Activated CD8-positive, alpha-beta memory T cell treated with anti-CD3 and anti-CD28 coated beads for 24 hours (primary cell): ENCODE data around the gene NEIL1.
"Not testable (repeated sequence)": the region's sequence is repeated elsewhere in the genome, so short reads cannot be mapped to it uniquely, and the experiment has no call there.

ENCODE experiments used
- DNase-seq: peaks from one replicate; pipeline ENCODE4 v3.0.0-alpha.2; 2020

NEIL1 gene

DNA sequence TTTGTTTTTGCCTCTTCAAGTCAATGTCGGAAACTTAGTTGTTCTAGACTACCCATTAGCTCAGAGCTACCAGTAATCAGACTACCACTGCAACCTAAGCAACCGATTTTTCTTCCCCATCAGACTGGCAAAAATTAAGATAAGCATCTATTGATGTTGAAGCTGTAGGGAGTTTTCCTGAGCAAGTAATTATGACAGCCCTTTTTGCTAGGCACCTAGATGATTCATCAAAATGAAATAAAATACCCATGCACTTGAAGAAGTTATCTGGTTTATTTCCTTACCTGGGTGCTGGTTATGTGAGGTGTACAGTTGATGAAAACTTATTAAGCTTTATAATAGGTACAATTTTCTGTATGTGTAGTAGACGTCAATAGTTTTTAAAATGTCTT, 11.5 kb upstream of the NEIL1 start:
- DNase-seq, result no peak

- DNase-seq, result peak; percentile 94
Observed at GRCh38 chr15:75335705-75336355, 11.0 kb upstream of the NEIL1 start, which contains the start of gene COMMD4. COMMD4 (plus strand) TSS chr15:75336063; CDS start chr15:75336090, 27 bp downstream.

DNA sequence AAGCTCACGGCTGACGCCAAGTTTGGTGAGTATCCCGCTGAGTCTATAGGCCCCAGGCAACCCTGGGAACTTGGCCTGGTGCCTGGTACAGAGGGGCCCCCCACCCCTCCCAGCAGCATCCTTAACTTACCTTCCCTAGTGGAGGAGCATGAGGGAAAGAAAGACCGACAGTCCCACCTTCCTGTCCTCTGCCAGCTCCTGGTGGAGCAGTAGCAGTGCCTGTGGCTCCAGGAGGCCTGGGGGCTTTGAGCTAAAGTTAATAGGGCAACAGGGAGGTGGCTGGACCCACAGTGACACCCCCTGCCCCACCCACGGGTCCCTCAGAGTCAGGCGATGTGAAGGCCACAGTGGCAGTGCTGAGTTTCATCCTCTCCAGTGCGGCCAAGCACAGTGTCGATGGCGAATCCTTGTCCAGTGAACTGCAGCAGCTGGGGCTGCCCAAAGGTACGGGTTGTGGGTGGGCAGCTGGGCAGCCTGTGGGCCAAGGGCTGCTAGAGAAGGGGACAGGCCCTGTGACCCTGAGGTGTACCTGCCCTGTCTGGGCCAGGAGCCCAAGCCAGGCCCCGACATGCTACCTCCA, 8.1 kb upstream of the NEIL1 start:
- no peak for DNase-seq

- no peak for DNase-seq
Observed at GRCh38 chr15:75339531-75340240, 7.2 kb upstream of the NEIL1 start.

GRCh38 chr15:75342221-75342620, 4.6 kb upstream of the NEIL1 start:
- no peak for DNase-seq

DNA sequence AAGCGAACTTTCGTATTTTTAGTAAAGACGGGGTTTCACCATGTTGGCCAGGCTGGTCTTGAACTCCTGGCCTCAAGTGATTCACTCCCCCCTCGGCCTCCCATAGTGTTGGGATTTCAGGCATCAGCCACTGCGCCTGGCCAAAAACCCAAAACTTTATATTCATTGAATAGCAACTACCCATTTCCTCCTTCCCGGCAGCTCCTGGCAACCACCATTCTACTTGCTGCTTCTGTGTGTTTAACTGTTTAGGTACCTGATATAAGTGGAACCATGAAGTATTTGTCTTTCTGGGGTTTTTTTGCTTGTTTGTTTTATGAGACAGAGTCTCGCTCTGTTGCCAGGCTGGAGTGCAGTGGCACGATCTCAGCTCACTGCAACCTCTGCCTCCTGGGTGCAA, 2.9 kb upstream of the NEIL1 start:
- DNase-seq, result not testable (repeated sequence)

- peak; percentile 83 for DNase-seq
Observed at GRCh38 chr15:75347222-75348033, 589 bp downstream of the NEIL1 start.

- DNase-seq, result no peak
Observed at GRCh38 chr15:75348034-75348561, 1.3 kb downstream of the NEIL1 start.

DNA sequence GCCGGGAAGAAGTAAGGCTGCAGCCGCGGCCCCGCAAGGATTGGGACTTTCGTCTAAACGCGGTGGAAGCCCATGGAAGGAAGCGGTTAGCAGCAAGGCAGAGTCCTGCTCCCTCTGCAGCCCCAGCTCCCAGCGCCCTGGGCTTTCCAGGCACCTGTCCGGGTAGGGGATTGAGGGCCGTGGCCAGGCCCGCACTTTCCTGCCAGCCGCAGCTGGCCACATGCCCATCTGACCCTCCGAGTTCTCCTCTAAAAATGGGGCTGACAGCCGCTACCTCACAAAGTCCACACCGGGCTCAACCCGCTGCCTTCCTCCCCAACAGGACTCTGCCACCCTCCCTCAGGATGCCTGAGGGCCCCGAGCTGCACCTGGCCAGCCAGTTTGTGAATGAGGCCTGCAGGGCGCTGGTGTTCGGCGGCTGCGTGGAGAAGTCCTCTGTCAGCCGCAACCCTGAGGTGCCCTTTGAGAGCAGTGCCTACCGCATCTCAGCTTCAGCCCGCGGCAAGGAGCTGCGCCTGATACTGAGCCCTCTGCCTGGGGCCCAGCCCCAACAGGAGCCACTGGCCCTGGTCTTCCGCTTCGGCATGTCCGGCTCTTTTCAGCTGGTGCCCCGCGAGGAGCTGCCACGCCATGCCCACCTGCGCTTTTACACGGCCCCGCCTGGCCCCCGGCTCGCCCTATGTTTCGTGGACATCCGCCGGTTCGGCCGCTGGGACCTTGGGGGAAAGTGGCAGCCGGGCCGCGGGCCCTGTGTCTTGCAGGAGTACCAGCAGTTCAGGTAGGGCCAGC, 1.9 kb downstream of the NEIL1 start:
- DNase-seq, result no peak

DNA sequence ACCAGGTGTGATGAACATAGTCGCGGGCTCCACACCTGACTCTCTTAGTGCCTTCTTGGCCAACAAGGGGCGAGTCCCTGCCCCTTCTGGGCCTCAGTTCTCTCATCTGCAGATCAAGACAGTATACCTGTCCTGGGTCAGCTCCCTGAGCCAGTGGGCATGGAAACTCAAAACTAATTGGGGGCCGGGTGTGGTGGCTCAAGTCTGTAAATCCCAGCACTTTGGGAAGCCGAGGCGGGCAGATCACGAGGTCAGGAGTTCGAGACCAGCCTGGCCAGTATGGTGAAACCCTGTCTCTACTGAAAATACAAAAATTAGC, 2.5 kb downstream of the NEIL1 start:
- DNase-seq, result not testable (repeated sequence)

DNA sequence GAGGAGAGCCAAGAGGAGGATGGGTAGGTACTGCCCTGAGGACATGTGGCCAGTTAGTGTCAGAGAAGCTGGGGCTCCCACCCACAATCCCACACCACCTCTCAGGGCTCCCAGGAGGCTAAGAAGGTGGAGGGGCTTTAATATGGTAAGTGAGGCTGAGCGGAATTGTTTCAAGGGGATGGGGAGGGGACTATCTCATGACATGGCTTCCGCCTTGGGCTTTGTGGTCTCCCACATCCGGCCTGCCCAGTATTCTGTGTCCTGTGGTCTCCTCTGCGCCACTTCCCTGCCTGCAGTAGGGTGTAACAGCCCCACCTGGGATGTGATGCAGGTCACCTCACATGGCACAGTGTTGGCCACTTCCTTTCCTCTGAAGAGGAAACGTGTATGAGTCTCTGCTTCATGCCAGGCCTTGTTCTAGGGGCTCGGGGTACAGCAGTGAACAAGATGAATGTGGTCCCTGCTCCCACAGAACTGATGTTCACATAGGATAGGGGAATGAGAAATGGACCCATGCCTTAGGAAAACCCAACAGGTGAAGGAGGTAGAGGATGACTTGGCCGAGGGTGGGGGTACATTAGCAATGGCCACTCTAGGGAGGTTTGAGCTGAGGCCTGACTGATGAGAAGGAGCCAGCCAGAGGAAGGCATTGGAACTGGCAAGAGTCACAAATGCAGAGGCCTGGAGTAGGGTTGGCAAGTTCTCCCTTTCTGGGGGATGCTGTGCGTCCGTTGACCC, 3.2 kb downstream of the NEIL1 start:
- peak; percentile 82 for DNase-seq

- DNase-seq, result no peak
Observed at GRCh38 chr15:75350601-75351361, 3.9 kb downstream of the NEIL1 start.

GRCh38 chr15:75352186-75353080, 5.6 kb downstream of the NEIL1 start:
- DNase-seq, result no peak

DNA sequence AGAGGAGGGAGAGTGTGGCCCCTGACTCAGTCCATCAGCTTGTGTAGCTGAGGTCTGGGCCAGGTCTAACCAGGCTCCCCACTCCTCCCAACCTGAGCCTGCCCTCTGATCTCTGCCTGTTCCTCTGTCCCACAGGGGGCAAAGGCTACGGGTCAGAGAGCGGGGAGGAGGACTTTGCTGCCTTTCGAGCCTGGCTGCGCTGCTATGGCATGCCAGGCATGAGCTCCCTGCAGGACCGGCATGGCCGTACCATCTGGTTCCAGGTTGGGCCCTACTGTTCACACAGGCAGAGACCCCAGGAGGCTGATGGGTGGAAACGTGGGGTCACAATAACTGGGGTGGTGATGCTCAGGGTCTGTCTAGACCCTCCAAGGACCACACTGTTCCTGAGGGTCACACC, 6.8 kb downstream of the NEIL1 start:
- DNase-seq, result no peak

GRCh38 chr15:75354454-75354853, 7.6 kb downstream of the NEIL1 start:
- no peak for DNase-seq

GRCh38 chr15:75355369-75355768, 8.5 kb downstream of the NEIL1 start:
- no peak for DNase-seq

GRCh38 chr15:75356006-75356405, 9.2 kb downstream of the NEIL1 start:
- no peak for DNase-seq

DNA sequence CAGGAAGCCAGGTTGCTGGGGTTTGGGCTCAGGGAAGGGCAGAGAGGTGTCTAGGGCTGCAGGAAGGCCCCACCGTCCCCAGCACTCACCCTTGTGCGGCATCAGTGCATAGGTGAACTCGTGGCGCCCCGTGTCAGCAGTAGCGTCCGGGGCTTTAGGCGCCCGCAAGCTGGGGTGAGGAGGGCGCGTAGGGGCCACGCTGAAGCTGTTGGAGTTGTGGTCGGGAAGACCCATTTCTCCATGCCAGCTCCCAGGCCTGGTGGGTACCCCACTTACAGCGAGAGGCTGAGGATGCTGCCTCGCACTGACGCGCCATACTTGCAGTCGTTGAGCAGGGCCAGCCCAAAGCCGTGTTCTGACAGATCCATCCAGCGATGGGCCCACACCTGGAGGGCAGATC, 9.7 kb downstream of the NEIL1 start:
- no peak for DNase-seq

DNA sequence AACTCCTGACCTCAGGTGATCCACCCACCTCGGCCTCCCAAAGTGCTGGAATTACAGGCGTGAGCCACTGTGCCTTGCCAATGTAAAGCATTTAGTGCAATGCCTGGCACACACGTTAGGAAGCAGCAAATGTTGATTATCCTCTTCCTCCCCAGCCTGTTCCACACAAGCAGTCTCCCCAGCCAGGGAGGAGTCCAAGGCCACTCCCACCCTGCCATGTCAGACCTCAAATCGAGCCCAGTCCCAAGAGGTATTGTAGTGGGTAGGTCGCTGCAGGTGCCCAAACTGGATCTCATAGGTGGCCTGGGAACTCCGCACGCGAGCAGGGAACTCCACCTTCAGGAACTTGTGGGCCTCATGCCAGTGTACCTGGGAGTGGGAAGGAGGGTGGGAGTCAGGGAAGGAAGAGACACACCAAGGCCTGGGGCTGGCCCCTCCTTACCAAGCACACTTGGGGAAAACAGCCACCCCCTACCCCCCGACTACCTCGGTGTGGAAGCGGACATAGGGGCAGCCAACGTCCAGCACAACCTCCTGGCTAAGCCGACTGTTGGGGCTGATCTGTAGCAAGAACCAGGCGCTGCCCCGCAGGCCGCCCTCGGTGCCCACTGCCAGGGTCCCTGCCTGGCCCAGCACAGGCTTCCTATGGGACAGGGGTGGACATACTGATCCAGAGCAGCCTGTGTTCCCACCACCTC, 11.3 kb downstream of the NEIL1 start:
- DNase-seq, result no peak
